ENCODE data around the gene CAMK2N1. TPM values are rescaled to one million over a fixed set of nuclear protein-coding genes. Genes with fewer than 3 reads are reported as not detected.

The CAMK2N1 gene
- total RNA-seq, 1 donor from 2014 or later: 69.2 TPM

DNA sequence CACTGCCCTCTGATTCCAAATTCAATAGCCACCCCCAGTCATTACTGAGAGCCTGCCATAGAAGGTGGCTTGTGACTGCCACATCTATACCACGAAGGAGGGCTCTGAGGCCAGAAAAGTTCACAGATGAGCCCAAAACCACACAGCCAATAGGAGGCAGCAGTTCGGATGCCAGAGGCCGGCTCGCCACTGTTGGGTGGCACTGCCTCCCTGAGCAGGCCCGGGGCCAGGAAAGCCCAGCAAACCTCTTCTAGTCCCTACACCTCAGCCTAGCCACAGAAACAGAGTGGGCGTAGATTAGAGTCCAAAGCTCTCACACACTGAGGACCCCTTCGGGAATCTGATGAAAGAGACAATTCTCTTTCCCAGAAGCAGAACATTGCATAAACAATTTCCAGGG lies 5.9 kb upstream of the CAMK2N1 start:
- Mint-ChIP-seq H3K27me3 (peaks cover 55% of the 10 kb centered on the region), H3K4me3 (ENCODE audit: low read depth) (no peak overlapping the region), H3K36me3 (ENCODE audit: insufficient read depth) (no peaks in the 10 kb centered on the region), H3K9me3 (ENCODE audit: low read depth) (no peaks in the 10 kb centered on the region), H3K27ac (no peak overlapping the region), H3K4me1 (ENCODE audit: low read depth) (peaks cover 4% of the 10 kb centered on the region)
- TF ChIP-seq, protein P1, sequence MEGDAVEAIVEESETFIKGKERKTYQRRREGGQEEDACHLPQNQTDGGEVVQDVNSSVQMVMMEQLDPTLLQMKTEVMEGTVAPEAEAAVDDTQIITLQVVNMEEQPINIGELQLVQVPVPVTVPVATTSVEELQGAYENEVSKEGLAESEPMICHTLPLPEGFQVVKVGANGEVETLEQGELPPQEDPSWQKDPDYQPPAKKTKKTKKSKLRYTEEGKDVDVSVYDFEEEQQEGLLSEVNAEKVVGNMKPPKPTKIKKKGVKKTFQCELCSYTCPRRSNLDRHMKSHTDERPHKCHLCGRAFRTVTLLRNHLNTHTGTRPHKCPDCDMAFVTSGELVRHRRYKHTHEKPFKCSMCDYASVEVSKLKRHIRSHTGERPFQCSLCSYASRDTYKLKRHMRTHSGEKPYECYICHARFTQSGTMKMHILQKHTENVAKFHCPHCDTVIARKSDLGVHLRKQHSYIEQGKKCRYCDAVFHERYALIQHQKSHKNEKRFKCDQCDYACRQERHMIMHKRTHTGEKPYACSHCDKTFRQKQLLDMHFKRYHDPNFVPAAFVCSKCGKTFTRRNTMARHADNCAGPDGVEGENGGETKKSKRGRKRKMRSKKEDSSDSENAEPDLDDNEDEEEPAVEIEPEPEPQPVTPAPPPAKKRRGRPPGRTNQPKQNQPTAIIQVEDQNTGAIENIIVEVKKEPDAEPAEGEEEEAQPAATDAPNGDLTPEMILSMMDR (IDR thresholded peaks at IDR 0.05; ENCODE audit: unreplicated experiment): no peak
- no peak for DNase-seq (ENCODE audit: low spot score, unreplicated experiment)

DNA sequence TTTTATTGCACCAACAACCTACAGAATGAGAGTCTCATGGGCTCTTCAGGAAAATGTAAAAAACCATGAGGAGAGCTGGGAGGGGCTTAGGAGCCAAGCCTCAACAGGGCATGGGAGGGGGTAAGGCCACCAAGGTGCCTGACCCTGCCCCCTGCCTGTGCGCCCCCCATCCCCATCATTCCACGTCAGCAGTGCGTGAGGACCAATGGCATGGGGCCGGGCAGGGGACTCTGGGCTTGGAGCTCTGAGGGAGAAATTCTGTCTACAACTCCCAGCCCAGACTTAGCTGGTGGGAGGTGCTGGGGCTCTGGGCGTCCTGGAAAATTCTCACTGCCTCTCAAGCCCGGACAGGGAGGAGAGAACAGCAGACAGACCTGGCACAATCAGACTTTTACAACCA lies 5.2 kb upstream of the CAMK2N1 start:
- no peaks in the 10 kb centered on the region for H3K9me3 Mint-ChIP-seq (ENCODE audit: low read depth)
- peaks cover 55% of the 10 kb centered on the region for H3K27me3 Mint-ChIP-seq
- no peak for DNase-seq (ENCODE audit: low spot score, unreplicated experiment)

DNA sequence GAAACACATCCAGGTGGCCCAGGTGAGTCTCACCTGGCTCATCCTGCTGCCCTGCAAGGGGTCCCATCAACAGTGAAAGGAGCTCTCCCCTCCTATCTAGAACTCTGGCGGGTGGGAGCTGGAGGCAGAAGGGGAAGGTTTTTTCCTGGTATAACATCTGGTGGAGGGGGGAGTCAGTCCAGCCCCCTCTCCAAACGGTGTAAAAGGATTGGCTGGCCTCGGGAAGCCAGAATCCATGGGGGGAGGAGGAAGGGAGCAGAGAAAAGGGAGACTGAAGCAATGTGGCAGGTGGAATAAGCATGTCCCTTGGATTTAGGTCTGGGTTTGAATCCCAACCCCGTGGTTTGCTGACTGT lies 1.2 kb upstream of the CAMK2N1 start:
- peak overlapping the region; percentile 75 for H3K4me3 Mint-ChIP-seq (ENCODE audit: low read depth)
- no peaks in the 10 kb centered on the region for H3K36me3 Mint-ChIP-seq (ENCODE audit: insufficient read depth)
- peaks cover 16% of the 10 kb centered on the region for H3K4me1 Mint-ChIP-seq (ENCODE audit: low read depth)
- H3K9me3 Mint-ChIP-seq (ENCODE audit: low read depth): no peaks in the 10 kb centered on the region
- H3K27me3 Mint-ChIP-seq: peaks cover 37% of the 10 kb centered on the region
- TF ChIP-seq, protein P1 (IDR thresholded peaks at IDR 0.05; ENCODE audit: unreplicated experiment): no peak
- DNase-seq (ENCODE audit: low spot score, unreplicated experiment): no peak
- peak overlapping the region; percentile 91 for H3K27ac Mint-ChIP-seq

More for the DNA sequence above, 5.2 kb upstream of the CAMK2N1 start:
- no peak overlapping the region for H3K4me3 Mint-ChIP-seq (ENCODE audit: low read depth)
- no peak overlapping the region for H3K27ac Mint-ChIP-seq
- no peaks in the 10 kb centered on the region for H3K36me3 Mint-ChIP-seq (ENCODE audit: insufficient read depth)
- peaks cover 4% of the 10 kb centered on the region for H3K4me1 Mint-ChIP-seq (ENCODE audit: low read depth)
- TF ChIP-seq, protein P1 (IDR thresholded peaks at IDR 0.05; ENCODE audit: unreplicated experiment): no peak

DNA sequence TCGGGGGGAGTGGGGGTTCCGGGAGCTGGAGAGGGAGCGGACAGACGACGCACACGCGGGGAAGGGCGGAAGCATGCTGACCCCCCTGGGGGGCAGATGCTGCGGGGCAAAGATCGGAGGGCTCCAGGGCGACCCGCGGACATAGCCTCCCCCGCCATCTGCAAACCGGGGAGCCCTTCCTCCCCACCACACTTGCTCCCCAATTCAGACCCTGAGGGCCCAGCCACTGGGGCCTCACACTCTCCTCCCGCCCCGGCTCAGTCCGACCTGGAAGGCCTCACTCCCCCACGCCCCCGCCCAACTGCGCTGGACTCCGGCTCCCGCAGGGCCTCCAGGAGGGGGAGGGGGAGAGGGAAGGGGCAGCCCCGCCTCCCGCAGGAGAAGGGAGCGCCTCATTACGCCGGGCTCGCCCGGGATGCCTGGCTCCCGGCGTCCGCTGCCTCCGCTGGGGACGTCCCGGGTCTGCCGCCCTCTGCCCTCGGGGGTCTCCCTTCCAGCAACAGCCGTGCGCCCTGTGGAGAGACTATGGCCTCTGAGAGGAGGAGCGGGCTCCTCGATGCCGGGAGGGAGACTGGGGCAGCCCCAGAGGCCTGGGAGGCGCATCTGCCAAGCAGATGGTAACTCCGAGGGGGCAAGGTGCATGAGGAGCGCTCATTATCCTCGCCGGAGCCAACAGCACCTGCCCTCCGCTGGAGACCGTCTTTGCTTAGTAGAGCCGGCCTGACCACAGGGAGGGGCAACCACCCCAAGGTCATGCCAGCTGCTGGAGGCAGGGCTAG lies 636 bp upstream of the CAMK2N1 start:
- H3K27me3 Mint-ChIP-seq: peaks cover 37% of the 10 kb centered on the region
- no peaks in the 10 kb centered on the region for H3K36me3 Mint-ChIP-seq (ENCODE audit: insufficient read depth)
- peak; percentile 85 for DNase-seq (ENCODE audit: low spot score, unreplicated experiment)
- H3K27ac Mint-ChIP-seq: peak overlapping the region; percentile 92
- H3K9me3 Mint-ChIP-seq (ENCODE audit: low read depth): no peaks in the 10 kb centered on the region
- TF ChIP-seq, protein P1 (IDR thresholded peaks at IDR 0.05; ENCODE audit: unreplicated experiment): no peak
- H3K4me1 Mint-ChIP-seq (ENCODE audit: low read depth): peaks cover 21% of the 10 kb centered on the region
- peak overlapping the region; percentile 75 for H3K4me3 Mint-ChIP-seq (ENCODE audit: low read depth)

DNA sequence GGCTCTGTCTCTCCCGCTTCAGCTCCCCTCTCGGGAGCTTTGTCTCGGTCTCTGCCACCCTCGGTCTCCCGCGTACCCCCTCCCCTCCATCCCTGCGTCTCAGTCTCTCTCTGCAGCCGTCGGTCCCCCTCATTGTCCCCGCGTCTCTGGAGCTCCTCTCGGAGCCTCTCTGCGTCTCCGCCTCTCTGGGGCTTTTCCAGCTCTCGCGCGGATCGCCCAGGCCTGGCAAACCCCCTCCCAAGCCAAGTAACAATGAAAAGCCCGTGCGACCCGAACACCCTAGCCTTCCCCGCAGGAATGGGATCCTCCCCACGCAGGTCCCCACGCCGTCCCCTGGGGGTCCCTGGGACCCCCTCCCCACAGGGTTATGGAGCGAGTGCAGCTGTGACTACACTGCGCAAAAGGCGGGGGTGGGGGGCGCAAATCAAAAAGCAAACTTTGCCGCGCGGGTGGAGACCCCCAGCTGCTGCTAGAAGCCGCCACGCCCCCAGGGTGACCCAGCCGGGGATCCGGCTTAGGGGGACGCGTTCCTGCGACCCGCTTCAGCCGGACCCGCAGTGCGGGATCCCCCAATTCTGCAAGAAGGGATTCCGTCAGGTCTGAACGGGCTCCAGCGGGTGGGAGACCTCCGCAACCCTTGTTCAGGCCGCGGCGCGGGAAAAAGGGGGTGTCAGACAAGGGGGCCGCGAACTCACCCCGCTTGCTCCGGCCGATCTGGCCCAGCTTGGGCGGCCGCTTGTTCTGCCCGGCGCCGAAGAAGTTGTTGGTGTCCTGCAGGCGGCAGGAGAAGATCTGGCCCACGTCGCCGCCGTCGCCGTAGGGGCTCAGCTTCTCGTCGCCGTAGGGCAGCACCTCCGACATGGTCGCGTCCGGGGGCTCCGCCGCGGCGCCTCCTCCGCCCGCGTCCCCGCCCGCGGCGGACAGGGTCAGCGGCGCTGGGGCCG lies 1.2 kb downstream of the CAMK2N1 start:
- TF ChIP-seq, protein P1 (IDR thresholded peaks at IDR 0.05; ENCODE audit: unreplicated experiment): no peak
- Mint-ChIP-seq H3K27ac (peak overlapping the region; percentile 96), H3K9me3 (ENCODE audit: low read depth) (no peaks in the 10 kb centered on the region), H3K36me3 (ENCODE audit: insufficient read depth) (no peaks in the 10 kb centered on the region), H3K4me1 (ENCODE audit: low read depth) (peaks cover 38% of the 10 kb centered on the region), H3K4me3 (ENCODE audit: low read depth) (peak overlapping the region; percentile 92), H3K27me3 (peaks cover 29% of the 10 kb centered on the region)
- peak; percentile 27 for DNase-seq (ENCODE audit: low spot score, unreplicated experiment)

Data from progenitor cell of endocrine pancreas (in vitro differentiated cells).